HepG2 (cell line): ENCODE measurements around the gene CAMTA1.

Experiments
- ASH2L ChIP-seq: fragments of 300-600, 200-600 bp; sonication (generic); IDR thresholded peaks from 2 replicates; pipeline ENCODE4 v1.7.0; 2017; ENCODE audit warnings: low read depth, mild to moderate bottlenecking, moderate library complexity, mixed read lengths, low read length; ENCODE audit not compliant: insufficient read length
- ATF1 ChIP-seq: IDR thresholded peaks from 2 replicates; pipeline ENCODE4 v1.6.1; 2016; ENCODE audit warnings: mild to moderate bottlenecking, control low read depth
- BRD4 ChIP-seq: sonication (generic); formaldehyde crosslinking; IDR thresholded peaks from 2 replicates; pipeline ENCODE4 v1.4.0; 2020; ENCODE audit warnings: missing genetic modification reagents
- CTCF ChIP-seq: sonication (generic); formaldehyde crosslinking; IDR thresholded peaks from 2 replicates; pipeline ENCODE4 v1.5.0; 2020; ENCODE audit warnings: mild to moderate bottlenecking, missing genetic modification reagents, moderate library complexity
- HNRNPH1 ChIP-seq: fragments of 200-400 bp; formaldehyde crosslinking; optimal IDR thresholded peaks from 2 replicates; pipeline ENCODE3; 2017; ENCODE audit warnings: mild to moderate bottlenecking, low read depth, low read length
- MLLT10 ChIP-seq: sonication (generic); formaldehyde crosslinking; IDR thresholded peaks from 2 replicates; pipeline ENCODE4 v1.4.0; 2020; ENCODE audit warnings: missing genetic modification reagents
- POLR2AphosphoS5 ChIP-seq: IDR thresholded peaks from 2 replicates; pipeline ENCODE4 v1.6.1; 2012; ENCODE audit warnings: low read depth, low read length
- SIN3A ChIP-seq: IDR thresholded peaks from 2 replicates; pipeline ENCODE4 v1.6.1; 2011; ENCODE audit warnings: low read depth, mild to moderate bottlenecking, control low read depth, low read length, borderline replicate concordance
- SMAD3 ChIP-seq: sonication (generic); formaldehyde crosslinking; IDR thresholded peaks from 2 replicates; pipeline ENCODE4 v1.4.0; 2020; ENCODE audit warnings: missing genetic modification reagents
- ZMYM4 ChIP-seq: sonication (generic); formaldehyde crosslinking; IDR thresholded peaks from 2 replicates; pipeline ENCODE4 v1.8.1; 2023; ENCODE audit warnings: mild to moderate bottlenecking, missing genetic modification reagents
- ZNF12 ChIP-seq: sonication (generic); formaldehyde crosslinking; IDR thresholded peaks from 2 replicates; pipeline ENCODE4 v1.5.0; 2020; ENCODE audit warnings: missing genetic modification reagents
- ZNF292 ChIP-seq: sonication (generic); formaldehyde crosslinking; IDR thresholded peaks from 2 replicates; pipeline ENCODE4 v1.8.1; 2022; ENCODE audit warnings: mild to moderate bottlenecking, low read depth, missing genetic modification reagents, borderline replicate concordance
- TF ChIP-seq, protein P1 (sequence below): sonication (generic); IDR thresholded peaks from 2 replicates; pipeline ENCODE4 v1.6.1; 2016; ENCODE audit warnings: low read depth, borderline replicate concordance

- TF ChIP-seq ZNF12 (CRISPR knock-in tag) (no peak), ATF1 (no peak), BRD4 (CRISPR knock-in tag) (no peak), POLR2AphosphoS5 (no peak), ZNF292 (CRISPR knock-in tag) (no peak), CTCF (CRISPR knock-in tag) (no peak), MLLT10 (no peak), SIN3A (no peak), ZMYM4 (CRISPR knock-in tag) (no peak), HNRNPH1 (no peak), SMAD3 (CRISPR knock-in tag) (no peak), ASH2L (no peak)
- TF ChIP-seq, protein P1, sequence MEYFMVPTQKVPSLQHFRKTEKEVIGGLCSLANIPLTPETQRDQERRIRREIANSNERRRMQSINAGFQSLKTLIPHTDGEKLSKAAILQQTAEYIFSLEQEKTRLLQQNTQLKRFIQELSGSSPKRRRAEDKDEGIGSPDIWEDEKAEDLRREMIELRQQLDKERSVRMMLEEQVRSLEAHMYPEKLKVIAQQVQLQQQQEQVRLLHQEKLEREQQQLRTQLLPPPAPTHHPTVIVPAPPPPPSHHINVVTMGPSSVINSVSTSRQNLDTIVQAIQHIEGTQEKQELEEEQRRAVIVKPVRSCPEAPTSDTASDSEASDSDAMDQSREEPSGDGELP: no peak
Observed at GRCh38 chr1:7684132-7684531, 898.9 kb downstream of the CAMTA1 start.
